ENCODE data around the gene KIAA1958.

DNA sequence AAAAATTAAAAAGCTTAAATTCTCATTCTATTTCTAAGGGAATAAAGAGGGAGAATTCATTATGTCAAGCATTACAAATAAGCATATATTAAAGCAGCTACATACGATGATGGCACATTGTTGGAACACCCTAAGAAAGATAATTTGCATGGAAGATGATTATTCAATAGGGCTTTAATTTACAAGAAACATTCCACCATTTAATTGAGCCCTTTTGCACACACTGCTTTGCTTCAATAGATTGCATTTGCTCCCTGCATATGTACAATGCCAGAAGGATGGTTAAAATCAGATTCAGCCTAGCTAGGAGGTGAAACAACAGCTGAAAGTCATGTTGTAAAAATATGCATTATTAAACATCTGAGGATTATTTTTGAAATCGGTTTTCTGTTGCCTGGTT is 21.8 kb downstream of the KIAA1958 start:
- TF ChIP-seq CTCF (IDR thresholded peaks at IDR 0.05) = no peak
- no peak for TF ChIP-seq EZH2 (IDR thresholded peaks at IDR 0.05; ENCODE audit: borderline replicate concordance, insufficient read depth, low read depth, low read length, poor library complexity, severe bottlenecking)
